ENCODE measurements around the gene PAFAH2.
"Not testable (repeated sequence)": the region's sequence is repeated elsewhere in the genome, so short reads cannot be mapped to it uniquely, and the experiment has no call there.

The PAFAH2 gene

DNA sequence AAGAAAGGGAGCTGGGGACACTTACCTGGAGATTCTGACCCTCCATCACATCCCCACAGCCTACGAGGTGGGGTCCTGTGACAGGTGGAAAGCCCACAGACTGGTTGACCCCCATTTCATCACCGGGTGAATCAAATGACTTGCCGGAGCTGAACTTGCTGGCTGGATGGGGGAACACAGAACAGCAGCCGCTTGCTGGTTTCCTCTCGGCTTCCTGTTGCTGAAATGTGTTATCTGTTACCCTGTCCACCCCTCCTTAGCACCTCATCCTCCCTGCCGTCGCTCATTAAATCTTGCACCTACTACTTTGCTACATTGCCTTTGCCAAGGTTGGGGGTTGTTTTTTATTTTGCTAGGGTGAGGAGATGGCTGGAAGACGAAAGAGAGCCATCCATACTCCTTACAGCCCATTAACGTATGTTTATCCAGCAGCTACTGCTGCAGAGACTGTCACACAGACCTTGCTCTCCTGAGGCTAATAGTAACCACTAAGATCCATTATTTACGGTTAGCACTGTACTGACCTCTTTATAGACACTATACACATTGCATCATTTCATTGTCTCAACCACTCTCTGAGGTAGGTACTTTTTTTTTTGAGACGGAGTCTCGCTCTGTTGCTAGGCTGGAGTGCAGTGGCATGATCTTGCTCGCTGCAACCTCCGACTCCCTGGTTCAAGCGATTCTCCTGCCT is 7.0 kb downstream of the PAFAH2 start:
- no peak overlapping the region for H3K27ac ChIP-seq (ENCODE audit: low read depth, low read length)
- no peaks in the 10 kb centered on the region for H3K27me3 ChIP-seq (ENCODE audit: control insufficient read depth in 1 of 2, insufficient read depth in 2 of 2, low read length in 2 of 2)
- H3K4me1 ChIP-seq (ENCODE audit: insufficient read depth, low read length), result no peaks in the 10 kb centered on the region
- no peak overlapping the region for H3K4me3 ChIP-seq (ENCODE audit: low read depth in 1 of 2, low read length in 2 of 2)
- no peaks in the 10 kb centered on the region for H3K9me3 ChIP-seq (ENCODE audit: low read length)
- H3K36me3 ChIP-seq (ENCODE audit: insufficient read depth, low read length), result peaks cover 15% of the 10 kb centered on the region
- no peak overlapping the region for H3K9ac ChIP-seq (ENCODE audit: low read length)

- Histone ChIP-seq H3K4me3 (ENCODE audit: low read depth in 1 of 2, low read length in 2 of 2) (no peak overlapping the region), H3K36me3 (ENCODE audit: insufficient read depth, low read length) (peaks cover 21% of the 10 kb centered on the region), H3K4me1 (ENCODE audit: insufficient read depth, low read length) (no peaks in the 10 kb centered on the region), H3K9me3 (ENCODE audit: low read length) (no peaks in the 10 kb centered on the region), H3K9ac (ENCODE audit: low read length) (no peak overlapping the region), H3K27me3 (ENCODE audit: control insufficient read depth in 1 of 2, insufficient read depth in 2 of 2, low read length in 2 of 2) (no peaks in the 10 kb centered on the region), H3K27ac (ENCODE audit: low read depth, low read length) (no peak overlapping the region)
Measured at GRCh38 chr1:25990251-25990650, 7.6 kb downstream of the PAFAH2 start.

DNA sequence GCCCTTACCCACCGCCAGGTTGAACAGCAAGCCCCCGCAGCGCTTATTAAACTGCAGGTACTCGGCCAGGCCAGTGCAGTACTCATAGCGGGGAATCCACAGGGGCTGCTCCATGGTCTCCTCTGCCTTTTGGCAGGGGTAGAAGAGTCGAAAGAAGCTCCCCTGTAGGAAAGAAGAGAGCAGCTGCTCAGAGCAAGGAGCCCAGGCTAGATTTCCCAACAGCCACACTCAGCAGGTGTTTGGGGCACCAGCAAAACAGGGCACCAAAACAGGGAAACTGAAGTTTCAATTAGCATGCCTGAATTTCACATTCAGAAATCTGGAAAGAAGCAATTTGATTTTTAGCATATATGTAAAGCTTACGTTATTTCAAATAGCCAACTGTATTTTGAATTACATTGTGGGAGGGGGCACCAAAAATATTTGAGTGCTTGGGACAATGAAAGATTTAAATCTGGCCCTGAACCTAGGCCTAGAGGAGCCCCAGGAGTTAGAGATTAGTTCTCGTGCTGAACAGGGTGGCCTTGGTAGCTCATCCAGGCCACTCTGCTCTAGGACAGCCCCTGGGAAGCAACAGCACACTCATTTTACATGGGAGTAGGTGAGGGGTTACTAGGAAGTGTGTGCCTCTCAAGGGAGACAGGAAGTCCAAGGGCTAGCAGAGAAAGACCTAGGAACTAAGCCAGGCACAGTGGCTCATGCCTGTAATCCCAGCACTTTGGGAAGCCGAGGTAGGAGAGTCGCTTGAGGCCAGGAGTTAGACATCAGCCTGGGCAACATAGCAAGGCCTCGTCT is 8.2 kb downstream of the PAFAH2 start:
- Histone ChIP-seq H3K4me1 (ENCODE audit: insufficient read depth, low read length) (no peaks in the 10 kb centered on the region), H3K4me3 (ENCODE audit: low read depth in 1 of 2, low read length in 2 of 2) (no peak overlapping the region), H3K27ac (ENCODE audit: low read depth, low read length) (no peak overlapping the region), H3K27me3 (ENCODE audit: control insufficient read depth in 1 of 2, insufficient read depth in 2 of 2, low read length in 2 of 2) (no peaks in the 10 kb centered on the region), H3K9me3 (ENCODE audit: low read length) (no peaks in the 10 kb centered on the region), H3K9ac (ENCODE audit: low read length) (no peak overlapping the region), H3K36me3 (ENCODE audit: insufficient read depth, low read length) (peaks cover 23% of the 10 kb centered on the region)

GRCh38 chr1:25987951-25988350 is 9.9 kb downstream of the PAFAH2 start:
- peaks cover 28% of the 10 kb centered on the region for H3K36me3 ChIP-seq (ENCODE audit: insufficient read depth, low read length)
- no peak overlapping the region for H3K27ac ChIP-seq (ENCODE audit: low read depth, low read length)

GRCh38 chr1:25986773-25987172 is 11.1 kb downstream of the PAFAH2 start:
- H3K4me1 ChIP-seq (ENCODE audit: insufficient read depth, low read length); H3K4me3 ChIP-seq (ENCODE audit: low read depth in 1 of 2, low read length in 2 of 2); H3K9me3 ChIP-seq (ENCODE audit: low read length); H3K27ac ChIP-seq (ENCODE audit: low read depth, low read length); H3K27me3 ChIP-seq (ENCODE audit: control insufficient read depth in 1 of 2, insufficient read depth in 2 of 2, low read length in 2 of 2); H3K9ac ChIP-seq (ENCODE audit: low read length): not testable (repeated sequence)
- H3K36me3 ChIP-seq (ENCODE audit: insufficient read depth, low read length), result peaks cover 40% of the 10 kb centered on the region

More at GRCh38 chr1:25987951-25988350, 9.9 kb downstream of the PAFAH2 start:
- Histone ChIP-seq H3K4me3 (ENCODE audit: low read depth in 1 of 2, low read length in 2 of 2) (no peak overlapping the region), H3K9me3 (ENCODE audit: low read length) (no peaks in the 10 kb centered on the region), H3K4me1 (ENCODE audit: insufficient read depth, low read length) (no peaks in the 10 kb centered on the region), H3K9ac (ENCODE audit: low read length) (no peak overlapping the region), H3K27me3 (ENCODE audit: control insufficient read depth in 1 of 2, insufficient read depth in 2 of 2, low read length in 2 of 2) (no peaks in the 10 kb centered on the region)

DNA sequence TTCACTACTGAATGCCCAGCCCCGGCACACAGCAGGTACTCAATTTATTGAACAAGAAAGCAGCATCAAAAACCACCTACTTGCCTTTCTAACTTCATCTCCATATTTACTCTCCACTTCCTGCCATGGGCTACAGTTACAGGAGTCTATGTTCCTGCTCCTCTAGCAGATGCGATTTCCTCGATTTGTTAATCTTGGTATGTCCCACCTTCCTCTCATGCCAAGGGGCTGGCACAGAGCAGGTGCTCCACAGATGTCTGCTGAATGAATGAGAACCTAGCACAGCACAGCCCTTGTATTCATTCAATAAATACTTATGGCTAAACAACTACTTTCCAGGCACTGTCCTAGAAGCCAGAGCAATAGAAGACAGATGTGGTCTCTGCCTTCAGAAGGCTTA is 12.2 kb downstream of the PAFAH2 start:
- Histone ChIP-seq H3K36me3 (ENCODE audit: insufficient read depth, low read length) (peaks cover 40% of the 10 kb centered on the region), H3K27me3 (ENCODE audit: control insufficient read depth in 1 of 2, insufficient read depth in 2 of 2, low read length in 2 of 2) (no peaks in the 10 kb centered on the region), H3K9me3 (ENCODE audit: low read length) (no peaks in the 10 kb centered on the region), H3K4me3 (ENCODE audit: low read depth in 1 of 2, low read length in 2 of 2) (no peak overlapping the region), H3K4me1 (ENCODE audit: insufficient read depth, low read length) (no peaks in the 10 kb centered on the region), H3K27ac (ENCODE audit: low read depth, low read length) (no peak overlapping the region), H3K9ac (ENCODE audit: low read length) (no peak overlapping the region)

DNA sequence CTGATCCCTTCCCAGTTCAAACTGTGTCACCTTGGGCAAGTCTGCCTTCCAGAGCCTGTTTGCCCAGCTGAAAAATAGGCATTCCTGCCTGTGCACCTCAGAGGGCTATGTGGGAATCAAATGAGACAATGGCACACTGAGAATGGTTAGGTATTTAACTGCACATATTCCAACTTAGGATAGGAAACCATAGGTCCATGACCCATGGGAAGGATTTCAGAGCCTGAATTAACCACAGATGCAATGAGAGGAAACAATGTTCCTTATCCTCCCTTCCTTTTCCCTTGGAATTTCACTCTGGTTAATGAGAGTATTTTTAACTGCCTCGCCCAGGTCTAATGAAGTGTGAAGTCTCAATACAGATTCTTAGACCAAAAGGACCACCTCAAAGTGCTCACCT is 12.7 kb downstream of the PAFAH2 start:
- H3K27ac ChIP-seq (ENCODE audit: low read depth, low read length), result no peak overlapping the region

GRCh38 chr1:25979210-25979609 is 18.7 kb downstream of the PAFAH2 start:
- Histone ChIP-seq H3K27ac (ENCODE audit: low read depth, low read length) (no peak overlapping the region), H3K9ac (ENCODE audit: low read length) (no peak overlapping the region), H3K9me3 (ENCODE audit: low read length) (no peaks in the 10 kb centered on the region), H3K27me3 (ENCODE audit: control insufficient read depth in 1 of 2, insufficient read depth in 2 of 2, low read length in 2 of 2) (no peaks in the 10 kb centered on the region), H3K4me1 (ENCODE audit: insufficient read depth, low read length) (peaks cover 1% of the 10 kb centered on the region), H3K4me3 (ENCODE audit: low read depth in 1 of 2, low read length in 2 of 2) (no peak overlapping the region), H3K36me3 (ENCODE audit: insufficient read depth, low read length) (peaks cover 40% of the 10 kb centered on the region)

More for the DNA sequence above, 12.7 kb downstream of the PAFAH2 start:
- Histone ChIP-seq H3K4me3 (ENCODE audit: low read depth in 1 of 2, low read length in 2 of 2) (no peak overlapping the region), H3K9ac (ENCODE audit: low read length) (no peak overlapping the region), H3K27me3 (ENCODE audit: control insufficient read depth in 1 of 2, insufficient read depth in 2 of 2, low read length in 2 of 2) (no peaks in the 10 kb centered on the region), H3K36me3 (ENCODE audit: insufficient read depth, low read length) (peaks cover 40% of the 10 kb centered on the region), H3K9me3 (ENCODE audit: low read length) (no peaks in the 10 kb centered on the region), H3K4me1 (ENCODE audit: insufficient read depth, low read length) (no peaks in the 10 kb centered on the region)

DNA sequence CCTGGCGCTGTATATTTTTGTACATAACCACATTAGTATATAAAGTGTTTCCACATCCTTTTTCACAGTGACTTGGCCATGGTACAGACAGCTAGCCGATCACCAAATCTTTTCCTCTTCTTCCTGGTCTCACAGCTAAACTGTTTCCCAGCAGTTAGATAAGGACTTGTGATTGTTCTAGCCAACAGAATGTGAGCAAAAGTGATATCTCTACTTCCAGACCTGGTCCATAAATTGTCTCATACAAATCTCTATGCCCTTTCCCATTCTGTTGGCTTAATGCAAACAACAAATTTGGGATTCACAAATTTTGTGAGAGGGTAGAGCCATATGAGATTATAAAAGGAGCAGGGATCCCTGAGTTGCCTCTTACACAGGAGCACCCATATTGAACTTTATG is 19.5 kb downstream of the PAFAH2 start:
- Histone ChIP-seq H3K36me3 (ENCODE audit: insufficient read depth, low read length) (peaks cover 35% of the 10 kb centered on the region), H3K4me1 (ENCODE audit: insufficient read depth, low read length) (peaks cover 4% of the 10 kb centered on the region), H3K4me3 (ENCODE audit: low read depth in 1 of 2, low read length in 2 of 2) (no peak overlapping the region), H3K9me3 (ENCODE audit: low read length) (no peaks in the 10 kb centered on the region), H3K27ac (ENCODE audit: low read depth, low read length) (no peak overlapping the region), H3K27me3 (ENCODE audit: control insufficient read depth in 1 of 2, insufficient read depth in 2 of 2, low read length in 2 of 2) (no peaks in the 10 kb centered on the region), H3K9ac (ENCODE audit: low read length) (no peak overlapping the region)

- Histone ChIP-seq H3K27me3 (ENCODE audit: control insufficient read depth in 1 of 2, insufficient read depth in 2 of 2, low read length in 2 of 2) (no peaks in the 10 kb centered on the region), H3K36me3 (ENCODE audit: insufficient read depth, low read length) (peaks cover 38% of the 10 kb centered on the region), H3K27ac (ENCODE audit: low read depth, low read length) (no peak overlapping the region), H3K9ac (ENCODE audit: low read length) (no peak overlapping the region), H3K4me1 (ENCODE audit: insufficient read depth, low read length) (peaks cover 4% of the 10 kb centered on the region), H3K4me3 (ENCODE audit: low read depth in 1 of 2, low read length in 2 of 2) (no peak overlapping the region), H3K9me3 (ENCODE audit: low read length) (no peaks in the 10 kb centered on the region)
Measured at GRCh38 chr1:25977801-25978200, 20.1 kb downstream of the PAFAH2 start.

DNA sequence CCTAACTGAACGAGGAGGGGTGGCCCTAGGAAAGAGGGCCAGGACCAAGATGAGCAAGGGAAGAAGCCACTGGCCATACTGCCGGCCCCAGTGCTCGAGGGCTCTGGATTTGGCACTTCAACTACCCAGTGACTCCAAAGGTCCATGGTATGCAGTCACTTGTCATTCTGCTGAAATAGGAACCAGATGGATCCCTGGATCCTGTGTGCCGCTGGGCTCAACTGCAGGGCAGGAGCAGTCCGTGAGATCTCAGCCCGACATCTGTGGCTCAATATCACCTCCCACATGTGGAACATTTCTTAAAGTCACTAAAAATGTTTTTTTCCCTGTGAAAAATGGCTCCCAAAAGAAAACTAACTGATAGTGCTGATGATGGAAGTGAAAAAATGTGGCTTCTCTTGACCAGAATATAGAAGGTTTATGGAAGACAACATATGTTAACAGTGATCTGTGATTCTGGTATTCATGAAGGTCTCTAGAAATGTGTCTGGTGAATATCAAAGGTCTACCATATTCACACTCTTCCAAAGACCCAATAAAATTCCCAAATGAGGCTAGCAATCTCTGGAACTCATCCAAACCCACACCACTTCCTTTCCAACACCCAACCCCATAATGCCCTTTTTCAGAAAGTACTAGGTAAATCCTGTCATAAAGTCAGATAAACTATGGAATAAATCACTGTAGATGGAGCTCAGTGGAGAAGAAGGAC is 24.1 kb downstream of the PAFAH2 start:
- Histone ChIP-seq H3K36me3 (ENCODE audit: insufficient read depth, low read length) (peaks cover 40% of the 10 kb centered on the region), H3K9ac (ENCODE audit: low read length) (no peak overlapping the region), H3K27ac (ENCODE audit: low read depth, low read length) (no peak overlapping the region), H3K27me3 (ENCODE audit: control insufficient read depth in 1 of 2, insufficient read depth in 2 of 2, low read length in 2 of 2) (no peaks in the 10 kb centered on the region), H3K9me3 (ENCODE audit: low read length) (no peaks in the 10 kb centered on the region), H3K4me3 (ENCODE audit: low read depth in 1 of 2, low read length in 2 of 2) (no peak overlapping the region), H3K4me1 (ENCODE audit: insufficient read depth, low read length) (peaks cover 4% of the 10 kb centered on the region)
